ENCODE measurements around the gene F8.

- TF ChIP-seq RFX5 (IDR thresholded peaks at IDR 0.05; ENCODE audit: low read depth, low read length) (no peak), CTCF (conservative IDR thresholded peaks at IDR 0.05; ENCODE audit: low read depth, low read length) (no peak), CEBPB (IDR thresholded peaks at IDR 0.05; ENCODE audit: low read depth, low read length) (no peak), FOS (IDR thresholded peaks at IDR 0.05; ENCODE audit: low read depth, low read length) (no peak), BHLHE40 (IDR thresholded peaks at IDR 0.05; ENCODE audit: low read depth, low read length) (no peak), USF2 (IDR thresholded peaks at IDR 0.05; ENCODE audit: low read depth, low read length) (no peak), POLR2A (IDR thresholded peaks at IDR 0.05; ENCODE audit: low read depth, low read length) (no peak), MAFK (IDR thresholded peaks at IDR 0.05; ENCODE audit: low read depth, low read length) (no peak), CHD1 (IDR thresholded peaks at IDR 0.05; ENCODE audit: low read depth, low read length) (no peak), RAD21 (IDR thresholded peaks at IDR 0.05; ENCODE audit: low read length) (no peak), RCOR1 (IDR thresholded peaks at IDR 0.05; ENCODE audit: insufficient replicate concordance, low read length) (no peak), SMC3 (IDR thresholded peaks at IDR 0.05; ENCODE audit: low read depth, low read length) (no peak)
Observed at GRCh38 chrX:155009994-155010472, 12.5 kb downstream of the F8 start.
